Breast epithelium (tissue), 3 donors: ENCODE data around the gene RTF2.

Experiments used
- POLR2AphosphoS5 ChIP-seq, 3 donors: sonication (generic); formaldehyde crosslinking; IDR thresholded peaks; one replicate each; pipeline ENCODE4 v1.6.1; 2017; ENCODE audit warnings: antibody characterized with exemption in 3 of 3
- TF ChIP-seq, protein P1 (sequence below), 3 donors: fragments of 450-650 bp; IDR thresholded peaks; one replicate each; pipeline ENCODE4 v1.5.1; 2016 to 2017; ENCODE audit warnings: antibody characterized with exemption in 3 of 3, mild to moderate bottlenecking in 3 of 3, moderate library complexity in 3 of 3

- TF ChIP-seq, protein P1, sequence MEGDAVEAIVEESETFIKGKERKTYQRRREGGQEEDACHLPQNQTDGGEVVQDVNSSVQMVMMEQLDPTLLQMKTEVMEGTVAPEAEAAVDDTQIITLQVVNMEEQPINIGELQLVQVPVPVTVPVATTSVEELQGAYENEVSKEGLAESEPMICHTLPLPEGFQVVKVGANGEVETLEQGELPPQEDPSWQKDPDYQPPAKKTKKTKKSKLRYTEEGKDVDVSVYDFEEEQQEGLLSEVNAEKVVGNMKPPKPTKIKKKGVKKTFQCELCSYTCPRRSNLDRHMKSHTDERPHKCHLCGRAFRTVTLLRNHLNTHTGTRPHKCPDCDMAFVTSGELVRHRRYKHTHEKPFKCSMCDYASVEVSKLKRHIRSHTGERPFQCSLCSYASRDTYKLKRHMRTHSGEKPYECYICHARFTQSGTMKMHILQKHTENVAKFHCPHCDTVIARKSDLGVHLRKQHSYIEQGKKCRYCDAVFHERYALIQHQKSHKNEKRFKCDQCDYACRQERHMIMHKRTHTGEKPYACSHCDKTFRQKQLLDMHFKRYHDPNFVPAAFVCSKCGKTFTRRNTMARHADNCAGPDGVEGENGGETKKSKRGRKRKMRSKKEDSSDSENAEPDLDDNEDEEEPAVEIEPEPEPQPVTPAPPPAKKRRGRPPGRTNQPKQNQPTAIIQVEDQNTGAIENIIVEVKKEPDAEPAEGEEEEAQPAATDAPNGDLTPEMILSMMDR (IDR thresholded peaks at IDR 0.05) = no peak
- TF ChIP-seq POLR2AphosphoS5 (IDR thresholded peaks at IDR 0.05) = no peak
Observed at GRCh38 chr20:56453352-56453751, 15.1 kb upstream of the RTF2 start.
